ENCODE results near the gene SF3B6. TPM values are rescaled to one million over a fixed set of nuclear protein-coding genes. Genes with fewer than 3 reads are reported as not detected.

The SF3B6 gene
- total RNA-seq, 3 donors from 2014 or later = 91.7 to 125 (median 110) TPM

DNA sequence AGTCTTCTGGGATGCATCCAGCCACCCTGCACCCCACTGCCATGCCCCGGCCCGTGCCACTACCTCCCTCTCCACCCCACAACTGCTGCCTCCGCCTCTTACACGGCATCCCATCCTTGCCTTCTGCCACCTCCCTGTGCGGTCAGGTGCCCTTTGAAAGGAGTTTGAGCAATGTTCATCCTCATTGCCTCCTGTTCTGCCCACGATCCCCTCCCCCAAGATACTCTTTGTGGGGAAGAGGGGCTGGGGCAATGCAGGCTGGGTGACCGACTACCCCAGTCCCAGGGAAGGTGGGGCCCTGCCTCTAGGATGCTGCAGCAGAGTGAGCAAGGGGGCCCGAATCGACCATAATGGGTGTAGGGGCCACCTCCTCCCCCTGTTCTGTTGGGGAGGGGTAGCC is 57.9 kb downstream of the SF3B6 start:
- no peaks in the 10 kb centered on the region for H3K9me3 ChIP-seq
- TF ChIP-seq POLR2AphosphoS5 (IDR thresholded peaks at IDR 0.05) = no peak
- TF ChIP-seq POLR2A (IDR thresholded peaks at IDR 0.05) = no peak
- TF ChIP-seq, protein P1, sequence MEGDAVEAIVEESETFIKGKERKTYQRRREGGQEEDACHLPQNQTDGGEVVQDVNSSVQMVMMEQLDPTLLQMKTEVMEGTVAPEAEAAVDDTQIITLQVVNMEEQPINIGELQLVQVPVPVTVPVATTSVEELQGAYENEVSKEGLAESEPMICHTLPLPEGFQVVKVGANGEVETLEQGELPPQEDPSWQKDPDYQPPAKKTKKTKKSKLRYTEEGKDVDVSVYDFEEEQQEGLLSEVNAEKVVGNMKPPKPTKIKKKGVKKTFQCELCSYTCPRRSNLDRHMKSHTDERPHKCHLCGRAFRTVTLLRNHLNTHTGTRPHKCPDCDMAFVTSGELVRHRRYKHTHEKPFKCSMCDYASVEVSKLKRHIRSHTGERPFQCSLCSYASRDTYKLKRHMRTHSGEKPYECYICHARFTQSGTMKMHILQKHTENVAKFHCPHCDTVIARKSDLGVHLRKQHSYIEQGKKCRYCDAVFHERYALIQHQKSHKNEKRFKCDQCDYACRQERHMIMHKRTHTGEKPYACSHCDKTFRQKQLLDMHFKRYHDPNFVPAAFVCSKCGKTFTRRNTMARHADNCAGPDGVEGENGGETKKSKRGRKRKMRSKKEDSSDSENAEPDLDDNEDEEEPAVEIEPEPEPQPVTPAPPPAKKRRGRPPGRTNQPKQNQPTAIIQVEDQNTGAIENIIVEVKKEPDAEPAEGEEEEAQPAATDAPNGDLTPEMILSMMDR (IDR thresholded peaks at IDR 0.05) = no peak
- H3K4me1 ChIP-seq = no peaks in the 10 kb centered on the region
- H3K36me3 ChIP-seq = no peaks in the 10 kb centered on the region
- no peak overlapping the region for H3K27ac ChIP-seq
- H3K27me3 ChIP-seq = no peaks in the 10 kb centered on the region
- no peak for DNase-seq (ENCODE audit: low spot score in 2 of 2)
- intact Hi-C loops (cut with DNase I; ENCODE audit: low total_unique reads) = no loop called here
- no peak overlapping the region for H3K4me3 ChIP-seq

DNA sequence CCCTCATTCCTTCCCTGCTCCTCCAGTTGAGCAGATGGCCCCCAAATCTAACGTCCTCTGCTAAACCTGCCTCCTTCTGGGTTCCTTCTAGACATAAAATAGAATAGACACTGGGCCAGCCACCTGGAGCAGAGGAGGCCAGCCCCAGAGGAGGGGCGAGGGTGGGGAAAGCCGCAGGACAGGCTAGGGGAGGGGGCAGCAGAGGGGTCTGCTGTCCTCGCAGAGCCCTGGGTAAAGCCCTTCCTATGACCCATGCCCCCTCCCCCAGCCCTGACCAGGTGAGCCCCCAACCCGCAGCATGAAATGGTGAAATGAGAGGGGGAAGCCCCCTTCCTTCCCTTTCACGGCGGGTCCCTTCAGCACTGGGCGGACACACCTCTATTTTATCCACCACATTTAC is 58.4 kb downstream of the SF3B6 start:
- no peaks in the 10 kb centered on the region for H3K27me3 ChIP-seq
- TF ChIP-seq, protein P1 (IDR thresholded peaks at IDR 0.05) = no peak
- no peak for TF ChIP-seq POLR2A (IDR thresholded peaks at IDR 0.05)
- no peak for TF ChIP-seq POLR2AphosphoS5 (IDR thresholded peaks at IDR 0.05)
- no peak for DNase-seq (ENCODE audit: low spot score in 2 of 2)
- H3K36me3 ChIP-seq = no peaks in the 10 kb centered on the region
- no peaks in the 10 kb centered on the region for H3K9me3 ChIP-seq
- no peaks in the 10 kb centered on the region for H3K4me1 ChIP-seq
- intact Hi-C loops (cut with DNase I; ENCODE audit: low total_unique reads) = no loop called here
- H3K27ac ChIP-seq = no peak overlapping the region
- H3K4me3 ChIP-seq = no peak overlapping the region

Other genes starting within 250 kb of the SF3B6 start
- gene ATAD2B, start 149.2 kb downstream of the SF3B6 start, total RNA-seq = 10 to 100 TPM; 22.6 to 48.1 (median 34.4) TPM
- gene UBXN2A, start 135.9 kb downstream of the SF3B6 start, total RNA-seq = 10 to 100 TPM; 13.0 to 22.0 (median 16.4) TPM
- gene MFSD2B, start 66.2 kb downstream of the SF3B6 start, total RNA-seq = not detected
- 1 to 10 TPM; 3.4 to 8.3 (median 7.2) TPM for gene WDCP, start 28.9 kb downstream of the SF3B6 start, total RNA-seq
- 10 to 100 TPM in 1 of 3 donors, 1 to 10 TPM in 2; 3.2 to 11.0 (median 7.2) TPM for gene FKBP1B, start 26.6 kb downstream of the SF3B6 start, total RNA-seq
- 10 to 100 TPM; 19.2 to 24.3 (median 19.6) TPM for gene TP53I3, start 8.5 kb upstream of the SF3B6 start, total RNA-seq
- gene PFN4, start 47.0 kb upstream of the SF3B6 start, total RNA-seq = under 1 TPM in 2 of 3 donors, not detected in 1; 0.44 to 0.96 TPM
- 10 to 100 TPM; 23.7 to 46.2 (median 30.9) TPM for gene FAM228B, start 47.1 kb upstream of the SF3B6 start, total RNA-seq
- gene FAM228A, start 98.7 kb upstream of the SF3B6 start, total RNA-seq = 1 to 10 TPM in 1 of 3 donors, under 1 TPM in 2; 0.66 to 2.6 (median 0.88) TPM

Data from breast epithelium (tissue), 4 donors.